ENCODE results near the gene OXGR1.
"Not testable (repeated sequence)": the region's sequence is repeated elsewhere in the genome, so short reads cannot be mapped to it uniquely, and the experiment has no call there.

Gene OXGR1

DNA sequence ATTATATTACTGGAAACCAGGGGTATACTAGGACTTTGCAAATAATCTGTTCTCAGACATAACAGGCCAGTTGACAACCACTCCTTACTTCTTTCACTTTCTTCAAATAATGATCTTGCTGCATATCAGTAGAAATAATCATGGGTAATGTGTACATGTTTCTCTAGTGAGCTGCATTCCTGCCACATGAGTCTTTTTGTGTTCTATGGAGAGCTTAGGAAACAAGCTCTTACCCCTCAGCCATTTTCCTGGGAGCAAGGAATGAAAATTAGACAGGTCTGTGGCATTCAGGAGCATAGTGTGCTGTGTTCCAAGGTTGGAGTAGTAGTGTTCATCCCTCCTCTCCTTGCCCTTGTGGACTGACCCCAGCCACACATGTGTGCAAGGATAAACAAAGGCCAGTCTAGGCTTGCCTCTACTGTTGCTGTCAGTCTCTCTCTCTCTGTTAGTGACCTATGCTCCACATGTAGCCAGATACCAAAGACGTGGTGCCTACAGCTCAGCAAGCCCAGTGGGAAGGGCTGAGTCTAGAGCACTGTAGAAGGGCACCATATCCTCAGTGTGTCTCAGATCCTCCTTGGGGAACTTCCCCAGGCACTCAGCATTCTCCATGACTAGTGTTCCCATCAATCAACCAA is 11.5 kb upstream of the OXGR1 start:
- no peak for DNase-seq (ENCODE audit: low read depth, low spot score)

- DNase-seq (ENCODE audit: low read depth, low spot score), result no peak
Observed at GRCh38 chr13:97004886-97005285, 10.6 kb upstream of the OXGR1 start.

DNA sequence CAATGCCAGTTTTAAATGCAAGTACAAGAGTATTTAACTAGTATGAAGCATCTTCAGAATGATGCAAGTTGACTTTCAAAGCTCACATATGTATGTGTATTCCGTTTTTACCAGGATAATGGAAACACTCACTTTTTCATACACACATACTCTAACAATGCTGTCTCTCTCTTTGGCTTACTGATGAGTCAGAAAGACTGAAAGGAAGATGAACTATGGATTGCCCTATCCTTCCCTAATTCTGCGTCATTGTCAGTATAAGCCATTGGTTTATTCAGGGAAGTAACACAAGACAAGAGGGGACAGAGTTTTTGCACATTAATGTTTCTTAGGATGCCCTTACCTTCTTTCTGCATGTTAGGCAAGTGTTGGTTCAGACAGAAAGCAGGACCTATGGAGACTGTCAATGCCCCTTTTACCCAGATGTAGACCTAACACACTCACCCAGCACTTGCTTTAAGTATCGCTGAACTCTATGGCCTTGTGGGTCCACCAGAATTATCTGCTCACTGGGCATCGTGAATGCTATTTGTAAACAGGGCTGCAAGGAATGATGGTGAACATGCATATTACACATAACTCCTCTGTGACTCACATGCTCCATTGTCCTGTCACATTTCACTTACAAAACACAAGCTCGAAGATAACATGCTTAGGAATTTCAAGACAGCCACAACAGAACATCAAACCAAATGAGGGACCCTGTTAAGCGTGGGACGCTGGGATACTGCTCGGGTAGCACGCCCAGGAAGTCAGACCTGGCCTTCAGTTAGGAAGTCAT is 10.0 kb upstream of the OXGR1 start:
- DNase-seq (ENCODE audit: low read depth, low spot score), result no peak

- DNase-seq (ENCODE audit: low read depth, low spot score), result no peak
Observed at GRCh38 chr13:97003071-97003470, 8.8 kb upstream of the OXGR1 start.

DNA sequence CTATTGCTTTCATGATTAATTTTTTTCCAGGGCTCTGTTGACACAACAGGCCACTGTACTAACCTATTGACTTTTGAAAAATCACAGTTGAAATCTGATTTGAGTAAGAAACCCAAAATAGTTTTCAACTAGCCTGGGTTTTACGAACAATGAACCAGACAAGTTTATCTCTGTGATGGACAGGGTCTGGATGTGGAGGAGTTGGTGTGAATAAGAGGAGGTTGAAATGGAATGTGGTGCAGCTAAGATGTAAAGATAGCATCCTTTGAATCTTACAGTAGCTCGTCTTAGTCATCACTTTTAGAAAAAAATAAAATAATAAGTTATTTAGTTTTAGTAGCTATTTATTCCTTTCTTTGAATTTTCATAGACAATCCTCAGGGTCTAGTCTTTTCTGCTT is 8.3 kb upstream of the OXGR1 start:
- no peak for DNase-seq (ENCODE audit: low read depth, low spot score)

DNA sequence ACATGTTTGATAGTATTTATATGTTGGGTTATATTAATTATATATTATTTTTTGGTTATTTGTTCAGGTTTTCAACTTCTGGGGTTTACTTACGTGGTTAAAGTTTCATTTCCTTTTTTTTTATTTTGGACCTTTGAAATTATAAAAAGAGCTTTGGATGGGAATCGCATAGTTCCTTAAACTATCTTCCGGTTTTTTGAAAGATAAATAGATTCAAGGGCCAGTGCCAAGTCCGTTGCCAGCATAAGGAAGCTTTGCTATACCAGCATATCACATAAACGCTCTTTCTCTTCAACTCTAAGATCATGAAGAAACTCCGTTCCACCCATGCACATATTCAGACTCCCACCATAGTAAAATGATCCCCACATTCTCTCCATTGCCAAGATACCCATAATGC is 7.4 kb upstream of the OXGR1 start:
- no peak for DNase-seq (ENCODE audit: low read depth, low spot score)

GRCh38 chr13:97000295-97000925 is 6.1 kb upstream of the OXGR1 start:
- DNase-seq (ENCODE audit: low read depth, low spot score), result no peak

DNA sequence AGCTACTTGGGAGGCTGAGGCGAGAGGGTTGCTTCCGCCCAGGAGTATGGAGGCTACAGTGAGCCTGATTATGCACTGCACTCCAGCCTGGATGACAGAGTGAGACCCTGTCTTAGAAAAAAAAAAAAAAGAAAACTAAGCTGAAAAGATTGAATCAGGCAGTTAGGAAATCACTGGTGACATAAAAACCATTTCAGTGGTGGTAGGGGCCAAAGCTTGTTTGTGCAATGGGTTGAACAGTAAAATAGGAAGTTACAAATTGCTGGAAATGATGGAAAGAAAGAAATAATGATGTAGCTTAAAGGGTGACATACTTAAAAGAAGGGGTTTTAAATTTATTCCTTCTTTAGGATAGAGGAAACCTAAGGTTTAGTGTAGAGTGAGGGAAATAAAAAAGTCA is 4.8 kb upstream of the OXGR1 start:
- no peak for DNase-seq (ENCODE audit: low read depth, low spot score)

- DNase-seq (ENCODE audit: low read depth, low spot score), result no peak
Observed at GRCh38 chr13:96998051-96998450, 3.8 kb upstream of the OXGR1 start.

- DNase-seq (ENCODE audit: low read depth, low spot score), result no peak
Observed at GRCh38 chr13:96996886-96997285, 2.6 kb upstream of the OXGR1 start.

- no peak for DNase-seq (ENCODE audit: low read depth, low spot score)
Observed at GRCh38 chr13:96996107-96996506, 1.8 kb upstream of the OXGR1 start.

GRCh38 chr13:96994858-96995243 is 575 bp upstream of the OXGR1 start:
- DNase-seq (ENCODE audit: low read depth, low spot score), result no peak

- DNase-seq (ENCODE audit: low read depth, low spot score), result no peak
Observed at GRCh38 chr13:96993634-96994016, 651 bp downstream of the OXGR1 start.

GRCh38 chr13:96992633-96993032 is 1.6 kb downstream of the OXGR1 start:
- DNase-seq (ENCODE audit: low read depth, low spot score), result no peak

GRCh38 chr13:96991072-96991471 is 3.2 kb downstream of the OXGR1 start:
- no peak for DNase-seq (ENCODE audit: low read depth, low spot score)

DNA sequence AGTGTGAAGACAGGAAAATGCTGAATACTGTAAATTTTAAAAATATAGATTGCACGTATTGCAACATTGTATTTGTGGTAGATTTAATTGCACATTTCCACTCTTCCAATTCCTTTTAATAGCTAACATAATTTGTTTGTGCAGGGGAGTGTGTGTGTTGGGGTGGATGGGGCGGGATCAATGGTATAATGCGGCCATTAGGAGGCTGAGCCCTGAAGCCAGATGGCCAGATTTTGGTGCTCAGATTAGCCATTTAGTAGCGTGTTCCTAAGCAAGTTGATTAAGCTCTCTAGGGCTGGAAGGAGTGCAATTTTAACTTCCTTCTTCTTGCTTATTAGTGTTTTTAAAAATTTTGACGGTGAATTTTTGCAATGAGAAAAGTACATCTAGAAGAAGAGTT is 5.8 kb downstream of the OXGR1 start:
- DNase-seq (ENCODE audit: low read depth, low spot score), result no peak

- DNase-seq (ENCODE audit: low read depth, low spot score), result no peak
Observed at GRCh38 chr13:96984051-96984508, 10.2 kb downstream of the OXGR1 start.

DNA sequence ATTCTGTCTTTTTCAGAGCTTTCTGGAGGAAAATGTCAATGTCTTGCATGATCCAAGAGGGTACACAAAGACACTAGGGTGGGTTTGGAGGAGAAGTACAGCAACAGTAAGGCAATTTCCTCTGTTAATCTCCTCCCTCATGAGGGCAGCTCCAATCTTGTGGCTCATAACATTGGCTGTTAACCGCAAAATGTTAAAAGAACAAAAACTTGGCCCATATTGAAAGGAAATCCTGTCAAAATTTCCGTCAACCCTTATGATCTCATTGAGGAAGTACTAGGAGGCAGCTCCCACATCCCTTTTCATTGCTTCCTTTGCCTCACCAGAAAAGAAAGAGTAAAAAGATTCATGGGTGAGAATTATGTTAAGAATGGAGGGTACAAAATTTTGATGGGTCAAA is 11.6 kb downstream of the OXGR1 start:
- DNase-seq (ENCODE audit: low read depth, low spot score), result no peak

- not testable (repeated sequence) for DNase-seq (ENCODE audit: low read depth, low spot score)
Observed at GRCh38 chr13:96979861-96980260, 14.4 kb downstream of the OXGR1 start.

DNA sequence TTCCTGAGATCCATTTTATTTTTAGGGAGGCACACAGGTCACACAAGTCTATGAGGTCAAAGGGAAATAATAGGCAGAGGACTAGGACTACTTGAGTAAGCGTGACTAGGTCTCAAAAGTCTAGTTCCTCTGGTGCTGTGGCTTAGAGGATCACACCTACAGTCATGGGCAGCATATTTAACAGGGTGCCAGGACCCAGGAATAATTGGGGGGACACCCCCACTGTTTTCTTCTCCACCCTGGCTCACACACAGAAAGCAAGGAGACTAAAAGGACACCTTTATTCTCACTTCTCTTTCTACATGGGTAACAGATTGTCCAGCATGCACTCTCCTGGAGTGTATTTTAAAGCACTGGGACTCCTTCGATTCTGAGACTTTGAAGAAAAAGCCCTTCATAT is 26.2 kb downstream of the OXGR1 start:
- DNase-seq (ENCODE audit: low read depth, low spot score), result no peak

- no peak for DNase-seq (ENCODE audit: low read depth, low spot score)
Observed at GRCh38 chr13:96967248-96967745, 27.0 kb downstream of the OXGR1 start.

DNA sequence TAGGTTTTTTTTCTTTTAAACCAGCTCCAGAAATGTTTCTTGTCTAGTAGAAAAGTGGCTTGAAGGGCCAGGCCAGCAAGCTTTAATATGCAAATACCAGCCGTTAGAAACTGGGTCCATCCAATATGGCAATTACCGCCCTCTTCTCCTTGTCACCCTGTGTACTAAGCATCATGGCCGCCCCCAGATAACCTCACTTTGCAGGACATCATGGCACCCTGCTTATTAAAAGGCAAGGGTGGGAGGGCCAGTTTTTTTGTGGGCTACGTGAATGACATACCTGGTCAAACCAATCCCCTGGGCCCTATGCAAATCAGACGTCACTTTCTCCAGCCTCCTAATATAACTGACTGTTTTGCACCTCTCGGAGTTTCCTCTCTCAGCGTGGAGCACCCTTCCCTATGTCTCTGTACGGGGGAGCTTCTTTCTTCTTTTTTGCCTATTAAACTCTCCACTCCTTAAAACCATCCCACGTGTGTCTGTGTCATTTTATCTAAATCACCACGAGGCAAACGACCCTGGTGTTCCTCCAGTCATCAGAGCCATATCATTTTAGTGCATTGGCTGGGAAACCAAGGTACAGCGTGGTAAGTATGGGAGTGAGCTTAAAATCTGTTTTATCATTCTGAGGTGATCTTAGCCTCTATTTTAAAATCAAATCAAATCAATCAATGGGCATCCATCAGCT is 27.7 kb downstream of the OXGR1 start:
- no peak for DNase-seq (ENCODE audit: low read depth, low spot score)

Measured in smooth muscle cell of the brain vasculature (primary cell).